ENCODE data around the gene MLXIP.

DNA sequence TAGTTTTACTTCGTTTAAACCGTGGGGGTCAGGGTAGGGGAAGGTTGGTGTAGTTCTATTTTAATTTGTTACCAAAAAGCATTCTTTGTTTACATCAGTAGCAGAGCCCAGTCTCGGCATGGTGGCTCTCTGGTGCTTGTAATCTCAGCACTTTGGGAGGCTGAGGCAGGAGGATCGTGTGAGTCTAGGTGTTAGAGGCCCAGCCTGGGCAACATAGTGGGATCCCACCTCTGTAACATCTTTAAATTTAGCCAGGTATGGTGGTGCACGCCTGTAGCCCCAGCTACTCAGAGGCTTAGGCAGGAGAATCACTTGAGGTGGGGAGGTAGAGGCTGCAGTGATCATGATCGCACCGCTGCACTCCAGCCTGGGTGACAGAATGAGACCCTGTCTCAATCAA is 106.5 kb downstream of the MLXIP start:
- TF ChIP-seq, protein P1, sequence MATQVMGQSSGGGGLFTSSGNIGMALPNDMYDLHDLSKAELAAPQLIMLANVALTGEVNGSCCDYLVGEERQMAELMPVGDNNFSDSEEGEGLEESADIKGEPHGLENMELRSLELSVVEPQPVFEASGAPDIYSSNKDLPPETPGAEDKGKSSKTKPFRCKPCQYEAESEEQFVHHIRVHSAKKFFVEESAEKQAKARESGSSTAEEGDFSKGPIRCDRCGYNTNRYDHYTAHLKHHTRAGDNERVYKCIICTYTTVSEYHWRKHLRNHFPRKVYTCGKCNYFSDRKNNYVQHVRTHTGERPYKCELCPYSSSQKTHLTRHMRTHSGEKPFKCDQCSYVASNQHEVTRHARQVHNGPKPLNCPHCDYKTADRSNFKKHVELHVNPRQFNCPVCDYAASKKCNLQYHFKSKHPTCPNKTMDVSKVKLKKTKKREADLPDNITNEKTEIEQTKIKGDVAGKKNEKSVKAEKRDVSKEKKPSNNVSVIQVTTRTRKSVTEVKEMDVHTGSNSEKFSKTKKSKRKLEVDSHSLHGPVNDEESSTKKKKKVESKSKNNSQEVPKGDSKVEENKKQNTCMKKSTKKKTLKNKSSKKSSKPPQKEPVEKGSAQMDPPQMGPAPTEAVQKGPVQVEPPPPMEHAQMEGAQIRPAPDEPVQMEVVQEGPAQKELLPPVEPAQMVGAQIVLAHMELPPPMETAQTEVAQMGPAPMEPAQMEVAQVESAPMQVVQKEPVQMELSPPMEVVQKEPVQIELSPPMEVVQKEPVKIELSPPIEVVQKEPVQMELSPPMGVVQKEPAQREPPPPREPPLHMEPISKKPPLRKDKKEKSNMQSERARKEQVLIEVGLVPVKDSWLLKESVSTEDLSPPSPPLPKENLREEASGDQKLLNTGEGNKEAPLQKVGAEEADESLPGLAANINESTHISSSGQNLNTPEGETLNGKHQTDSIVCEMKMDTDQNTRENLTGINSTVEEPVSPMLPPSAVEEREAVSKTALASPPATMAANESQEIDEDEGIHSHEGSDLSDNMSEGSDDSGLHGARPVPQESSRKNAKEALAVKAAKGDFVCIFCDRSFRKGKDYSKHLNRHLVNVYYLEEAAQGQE (IDR thresholded peaks at IDR 0.05; ENCODE audit: insufficient read depth in 1 of 2, low read depth in 2 of 2, low read length in 2 of 2): no peak
- TF ChIP-seq POLR2AphosphoS5 (IDR thresholded peaks at IDR 0.05; ENCODE audit: low read depth, low read length): no peak
- TF ChIP-seq TAF1 (IDR thresholded peaks at IDR 0.05; ENCODE audit: borderline replicate concordance, insufficient read depth, low read length): no peak
- TF ChIP-seq SIN3A (IDR thresholded peaks at IDR 0.05; ENCODE audit: borderline replicate concordance, insufficient read depth, low read length): no peak
- TF ChIP-seq FOXP2 (optimal IDR thresholded peaks at IDR 0.05; ENCODE audit: borderline replicate concordance, extremely low read depth, extremely low read length, insufficient read depth): no peak

All from PFSK-1 (cell line).